PC-9 (cell line): ENCODE data around the gene OR2D2. TPM values are rescaled to one million over a fixed set of nuclear protein-coding genes. Genes with fewer than 3 reads are reported as not detected.

ENCODE experiments used
- BruUV-seq: library from RNA; stranded (reverse); fragments of 400-500 nt; replicated peaks from 2 replicates; lab custom pipeline; 2021; lab: Mats Ljungman, UMichigan
- CTCF ChIA-PET: fragments of 300-600 bp; sonication (Branson Sonifier 250); formaldehyde crosslinking; loops from one replicate; lab custom pipeline; 2022; ENCODE audit warnings: antibody characterized with exemption; lab: Charles Lee
- POLR2A ChIA-PET: fragments of 300-600 bp; sonication (Branson Sonifier 250); formaldehyde crosslinking; loops from one replicate; lab custom pipeline; 2022; ENCODE audit warnings: antibody characterized with exemption; ENCODE audit not compliant: unreplicated experiment; lab: Charles Lee
- DNase-seq, 2 experiments: peaks; one replicate each; pipeline versions ENCODE4 v3.0.0 to v3.0.0-alpha.2; 2015 to 2022; ENCODE audit warnings: mixed read lengths in 1 of 2
- H2AFZ ChIP-seq: fragments of 200-600 bp; sonication (generic); 2 replicates; pipeline ENCODE4 v1.8.1; 2017; ENCODE audit warnings: antibody characterized with exemption
- H3F3A ChIP-seq: fragments of 200-600 bp; sonication (generic); 2 replicates; pipeline ENCODE4 v1.8.1; 2017; ENCODE audit warnings: antibody characterized with exemption, mild to moderate bottlenecking, low read depth; ENCODE audit not compliant: insufficient read depth
- H3K27ac ChIP-seq: fragments of 200-600 bp; sonication (generic); 2 replicates; pipeline ENCODE4 v1.6.1; 2016; ENCODE audit warnings: mixed run types
- H3K27me3 ChIP-seq: fragments of 200-600 bp; sonication (generic); 2 replicates; pipeline ENCODE4 v1.6.1; 2016; ENCODE audit warnings: low read depth, mixed run types; ENCODE audit not compliant: insufficient read depth
- H3K36me3 ChIP-seq: fragments of 200-600 bp; sonication (generic); 2 replicates; pipeline ENCODE4 v1.6.1; 2016; ENCODE audit warnings: low read depth, mixed run types
- H3K4me1 ChIP-seq: fragments of 200-600 bp; sonication (generic); replicated peaks from 2 replicates; pipeline ENCODE4 v1.6.1; 2016; ENCODE audit warnings: mixed run types; ENCODE audit not compliant: insufficient read depth
- H3K4me2 ChIP-seq: fragments of 200-600 bp; sonication (generic); 2 replicates; pipeline ENCODE4 v1.6.1; 2017; ENCODE audit warnings: mixed run types
- H3K4me3 ChIP-seq: fragments of 200-600 bp; sonication (generic); 2 replicates; pipeline ENCODE4 v1.6.1; 2016; ENCODE audit warnings: mixed run types
- H3K79me2 ChIP-seq: fragments of 200-600 bp; sonication (generic); 2 replicates; pipeline ENCODE4 v1.6.1; 2017; ENCODE audit warnings: low read depth, mixed run types
- H3K9me2 ChIP-seq: fragments of 200-600 bp; sonication (generic); 2 replicates; pipeline ENCODE4 v1.8.1; 2017; ENCODE audit warnings: mild to moderate bottlenecking; ENCODE audit not compliant: insufficient read depth
- H3K9me3 ChIP-seq: fragments of 200-600 bp; sonication (generic); 2 replicates; pipeline ENCODE4 v1.8.1; 2016; ENCODE audit warnings: low read depth; ENCODE audit not compliant: insufficient read depth
- H4K20me1 ChIP-seq: fragments of 200-600 bp; sonication (generic); 2 replicates; pipeline ENCODE4 v1.8.1; 2017; ENCODE audit not compliant: insufficient read depth
- CTCF ChIP-seq: fragments of 200-600 bp; sonication (generic); conservative IDR thresholded peaks from 2 replicates; pipeline ENCODE4 v1.6.1; 2017; ENCODE audit warnings: mixed run types, antibody characterized with exemption, mild to moderate bottlenecking, moderate library complexity
- EZH2 ChIP-seq: fragments of 200-600 bp; sonication (generic); IDR thresholded peaks from 2 replicates; pipeline ENCODE4 v1.8.0; 2017; ENCODE audit warnings: antibody characterized with exemption, low read depth
- intact Hi-C: fragments of 100-400 bp; cut with micrococcal nuclease; formaldehyde crosslinking; loops from one replicate; pipeline ENCODE4 v1.10.0; 2022; ENCODE audit not compliant: unreplicated experiment
- total RNA-seq: library from RNA; stranded (reverse); gene quantifications from 2 replicates; pipeline ENCODE4 v1.2.3, GENCODE V29; 2021

OR2D2 gene
- total RNA-seq, 1 experiment from 2014 or later: not detected

- H3K4me3 ChIP-seq: peak within 1 kb of the TSS; percentile 65
- H3K27me3 ChIP-seq: no peaks in the 10 kb centered on the region
- no peaks in the 10 kb centered on the region for H3K36me3 ChIP-seq
- intact Hi-C loops: no loop called here
- H3F3A ChIP-seq: peaks cover 8% of the 10 kb centered on the region
- H3K27ac ChIP-seq: 0 out of 2 replicates have a peak within 1 kb of the TSS, but pooled peaks have one; percentile 10
- peak within 1 kb of the TSS; percentile 97 for H2AFZ ChIP-seq
- TF ChIP-seq EZH2: no peak
- no peak for TF ChIP-seq CTCF
- no peaks in the 10 kb centered on the region for H3K9me2 ChIP-seq
- POLR2A ChIA-PET: interaction anchor here (0.5 kb wide), 1 partner anchor 1072 kb away, joined by 5 read pairs; no protein-coding TSS in a partner anchor
- peak; percentile 56 to 59 for DNase-seq
- H3K79me2 ChIP-seq: no peaks in the 10 kb centered on the region
- H4K20me1 ChIP-seq: no peaks in the 10 kb centered on the region
- no peaks in the 10 kb centered on the region for H3K9me3 ChIP-seq
- H3K4me1 ChIP-seq: peaks cover 10% of the 10 kb centered on the region; the same call in 1 of the 2 replicates
- peak within 1 kb of the TSS; percentile 94 for H3K4me2 ChIP-seq
- CTCF ChIA-PET: no interaction called here
- TSS peak; percentile 36 for BruUV-seq
Measured at GRCh38 chr11:6926208-6927029, 34.1 kb upstream of the OR2D2 start, which contains the start of gene ZNF215. ZNF215 (plus strand) TSS chr11:6926426; CDS start chr11:6932273, 5,847 bp downstream.

DNA sequence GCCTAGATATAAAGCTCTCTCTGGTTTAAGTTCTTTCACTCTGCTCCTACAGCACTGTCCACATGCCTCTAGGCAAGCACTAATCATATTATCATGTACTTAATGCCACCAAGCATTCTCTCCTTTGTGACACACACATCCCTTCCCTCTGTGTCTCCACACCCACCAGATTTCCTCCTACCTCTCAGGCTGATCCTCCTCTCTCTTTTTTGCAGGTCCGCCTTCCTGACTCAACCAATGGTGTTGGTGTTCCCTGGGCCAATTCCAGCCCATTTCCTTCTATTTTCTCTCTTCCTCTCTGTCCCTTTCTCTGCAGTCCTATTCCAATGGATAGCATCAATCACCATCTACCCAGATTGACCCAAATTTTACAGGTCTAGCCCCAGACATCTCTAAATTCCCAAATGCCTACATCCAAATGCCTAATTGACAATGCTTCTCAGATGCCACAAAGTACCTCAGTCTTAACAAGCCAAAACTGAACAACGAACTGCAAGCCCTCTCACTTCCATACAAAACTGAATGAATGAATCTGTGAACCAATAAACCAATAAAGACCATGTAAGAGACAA lies 33.4 kb upstream of the OR2D2 start:
- Histone ChIP-seq H3K9me2 (no peaks in the 10 kb centered on the region), H3F3A (peaks cover 8% of the 10 kb centered on the region), H3K36me3 (no peaks in the 10 kb centered on the region), H4K20me1 (no peaks in the 10 kb centered on the region), H3K4me1 (peaks cover 10% of the 10 kb centered on the region; the same call in 1 of the 2 replicates), H3K27ac (no peak overlapping the region), H3K4me3 (peak overlapping the region; percentile 65), H3K79me2 (no peaks in the 10 kb centered on the region), H3K4me2 (peak overlapping the region; percentile 94), H3K9me3 (no peaks in the 10 kb centered on the region), H3K27me3 (no peaks in the 10 kb centered on the region), H2AFZ (peak overlapping the region; percentile 97)
- no TSS peak for BruUV-seq
- CTCF ChIA-PET: no interaction called here
- peak in 1 of 2 experiments; percentile 2 for DNase-seq
- POLR2A ChIA-PET: no interaction called here
- TF ChIP-seq CTCF (no peak), EZH2 (no peak)
- intact Hi-C loops: no loop called here

- BruUV-seq: no TSS peak
- ChIA-PET CTCF (no interaction called here), POLR2A (no interaction called here)
- TF ChIP-seq CTCF: no peak
- no peak for TF ChIP-seq EZH2
- Histone ChIP-seq H3K27me3 (no peaks in the 10 kb centered on the region), H2AFZ (no peak overlapping the region), H3K9me3 (no peaks in the 10 kb centered on the region), H4K20me1 (no peaks in the 10 kb centered on the region), H3K9me2 (no peaks in the 10 kb centered on the region), H3K4me2 (no peak overlapping the region), H3K27ac (no peak overlapping the region), H3K36me3 (no peaks in the 10 kb centered on the region), H3K4me1 (peaks cover 10% of the 10 kb centered on the region; the same call in 1 of the 2 replicates), H3F3A (peaks cover 8% of the 10 kb centered on the region), H3K4me3 (no peak overlapping the region), H3K79me2 (no peaks in the 10 kb centered on the region)
- intact Hi-C loops: no loop called here
- DNase-seq: no peak
Measured at GRCh38 chr11:6925007-6925577, 32.8 kb upstream of the OR2D2 start.
